ENCODE results near the gene ADGRD1.

DNA sequence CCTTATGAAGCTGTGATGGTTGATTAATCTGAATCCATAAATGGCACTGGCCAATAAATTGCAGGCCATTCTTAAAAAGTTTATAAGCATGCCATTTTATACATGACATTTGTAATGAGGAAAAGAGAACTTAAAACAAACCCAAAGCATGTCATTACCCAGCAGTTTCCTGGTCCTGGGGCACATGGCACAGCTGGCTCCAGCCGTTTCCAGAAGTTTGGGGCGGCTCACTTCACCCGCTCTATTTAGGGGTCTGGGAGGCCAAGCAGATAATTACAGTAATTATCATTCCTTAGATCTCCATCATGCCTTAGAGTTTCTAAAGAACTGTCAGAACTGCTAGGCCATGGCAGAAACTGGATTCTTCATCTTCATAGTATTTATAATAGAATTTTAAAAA is 6.4 kb downstream of the ADGRD1 start:
- TF ChIP-seq POLR2A (IDR thresholded peaks at IDR 0.05; ENCODE audit: low read depth, low read length) (no peak), TAF1 (IDR thresholded peaks at IDR 0.05; ENCODE audit: low read depth, low read length) (no peak), SPI1 (IDR thresholded peaks at IDR 0.05; ENCODE audit: low read depth, low read length) (no peak), POLR2AphosphoS5 (IDR thresholded peaks at IDR 0.05; ENCODE audit: low read depth, low read length) (no peak), PAX5 (IDR thresholded peaks at IDR 0.05; ENCODE audit: insufficient read depth, low read length, severe bottlenecking) (no peak), POU2F2 (IDR thresholded peaks at IDR 0.05; ENCODE audit: low read depth, low read length) (no peak)
